ENCODE data around the gene DICER1.

Gene DICER1

GRCh38 chr14:95130549-95130948, 26.8 kb downstream of the DICER1 start:
- no peak overlapping the region for H3K27ac Mint-ChIP-seq
- TF ChIP-seq, protein P1, sequence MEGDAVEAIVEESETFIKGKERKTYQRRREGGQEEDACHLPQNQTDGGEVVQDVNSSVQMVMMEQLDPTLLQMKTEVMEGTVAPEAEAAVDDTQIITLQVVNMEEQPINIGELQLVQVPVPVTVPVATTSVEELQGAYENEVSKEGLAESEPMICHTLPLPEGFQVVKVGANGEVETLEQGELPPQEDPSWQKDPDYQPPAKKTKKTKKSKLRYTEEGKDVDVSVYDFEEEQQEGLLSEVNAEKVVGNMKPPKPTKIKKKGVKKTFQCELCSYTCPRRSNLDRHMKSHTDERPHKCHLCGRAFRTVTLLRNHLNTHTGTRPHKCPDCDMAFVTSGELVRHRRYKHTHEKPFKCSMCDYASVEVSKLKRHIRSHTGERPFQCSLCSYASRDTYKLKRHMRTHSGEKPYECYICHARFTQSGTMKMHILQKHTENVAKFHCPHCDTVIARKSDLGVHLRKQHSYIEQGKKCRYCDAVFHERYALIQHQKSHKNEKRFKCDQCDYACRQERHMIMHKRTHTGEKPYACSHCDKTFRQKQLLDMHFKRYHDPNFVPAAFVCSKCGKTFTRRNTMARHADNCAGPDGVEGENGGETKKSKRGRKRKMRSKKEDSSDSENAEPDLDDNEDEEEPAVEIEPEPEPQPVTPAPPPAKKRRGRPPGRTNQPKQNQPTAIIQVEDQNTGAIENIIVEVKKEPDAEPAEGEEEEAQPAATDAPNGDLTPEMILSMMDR (IDR thresholded peaks at IDR 0.05; ENCODE audit: unreplicated experiment in 3 of 3): no peak
- H3K27me3 Mint-ChIP-seq (ENCODE audit: low read depth): no peaks in the 10 kb centered on the region
- H3K36me3 Mint-ChIP-seq (ENCODE audit: low read depth): peaks cover 64% of the 10 kb centered on the region
- H3K4me3 Mint-ChIP-seq: no peak overlapping the region
- H3K4me1 Mint-ChIP-seq: peaks cover 10% of the 10 kb centered on the region
- no peaks in the 10 kb centered on the region for H3K9me3 Mint-ChIP-seq

DNA sequence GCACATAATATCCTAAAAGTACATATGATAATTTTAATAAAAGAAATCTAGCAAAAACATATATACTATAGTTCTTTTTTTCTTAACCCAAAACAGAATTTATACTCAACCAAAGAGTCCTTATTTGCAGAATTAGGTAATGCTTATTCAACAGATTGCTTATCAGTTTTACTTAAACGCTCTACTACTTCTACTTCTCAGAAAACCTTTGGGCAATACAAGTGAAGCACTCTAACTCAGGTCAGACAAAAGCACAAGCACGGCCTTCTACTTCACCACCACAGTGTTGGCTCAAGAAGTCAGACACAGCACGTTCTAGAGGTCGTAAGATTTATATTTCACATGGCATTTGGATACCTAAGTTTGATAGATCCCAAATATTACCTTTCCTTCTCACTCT, 29.2 kb downstream of the DICER1 start:
- Mint-ChIP-seq H3K27ac (no peak overlapping the region), H3K27me3 (ENCODE audit: low read depth) (no peaks in the 10 kb centered on the region), H3K9me3 (no peaks in the 10 kb centered on the region), H3K4me1 (peaks cover 15% of the 10 kb centered on the region), H3K4me3 (no peak overlapping the region), H3K36me3 (ENCODE audit: low read depth) (peaks cover 74% of the 10 kb centered on the region)
- TF ChIP-seq, protein P1 (IDR thresholded peaks at IDR 0.05; ENCODE audit: unreplicated experiment in 3 of 3): no peak

DNA sequence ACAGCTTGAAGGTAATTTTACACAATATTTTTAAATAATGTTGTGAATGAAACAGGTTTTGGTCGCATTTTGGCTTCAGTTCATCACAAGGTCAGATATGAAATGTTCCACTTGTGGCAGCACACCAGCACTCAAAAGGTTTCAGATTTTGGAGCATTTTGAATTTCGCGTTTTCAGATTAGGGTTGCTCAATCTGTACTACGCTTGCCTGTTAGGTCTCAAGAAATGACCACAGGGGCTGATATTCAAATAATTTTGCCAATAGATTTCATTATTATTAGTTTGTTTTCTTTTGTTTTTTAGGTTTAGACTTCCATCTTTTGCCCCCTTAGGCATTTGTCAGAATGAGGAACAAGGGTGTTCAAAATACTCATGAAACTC, 29.8 kb downstream of the DICER1 start:
- H3K27me3 Mint-ChIP-seq (ENCODE audit: low read depth): no peaks in the 10 kb centered on the region
- H3K4me3 Mint-ChIP-seq: no peak overlapping the region
- H3K4me1 Mint-ChIP-seq: peaks cover 17% of the 10 kb centered on the region
- H3K9me3 Mint-ChIP-seq: no peaks in the 10 kb centered on the region
- H3K36me3 Mint-ChIP-seq (ENCODE audit: low read depth): peaks cover 74% of the 10 kb centered on the region
- no peak overlapping the region for H3K27ac Mint-ChIP-seq
- TF ChIP-seq, protein P1 (IDR thresholded peaks at IDR 0.05; ENCODE audit: unreplicated experiment in 3 of 3): no peak

DNA sequence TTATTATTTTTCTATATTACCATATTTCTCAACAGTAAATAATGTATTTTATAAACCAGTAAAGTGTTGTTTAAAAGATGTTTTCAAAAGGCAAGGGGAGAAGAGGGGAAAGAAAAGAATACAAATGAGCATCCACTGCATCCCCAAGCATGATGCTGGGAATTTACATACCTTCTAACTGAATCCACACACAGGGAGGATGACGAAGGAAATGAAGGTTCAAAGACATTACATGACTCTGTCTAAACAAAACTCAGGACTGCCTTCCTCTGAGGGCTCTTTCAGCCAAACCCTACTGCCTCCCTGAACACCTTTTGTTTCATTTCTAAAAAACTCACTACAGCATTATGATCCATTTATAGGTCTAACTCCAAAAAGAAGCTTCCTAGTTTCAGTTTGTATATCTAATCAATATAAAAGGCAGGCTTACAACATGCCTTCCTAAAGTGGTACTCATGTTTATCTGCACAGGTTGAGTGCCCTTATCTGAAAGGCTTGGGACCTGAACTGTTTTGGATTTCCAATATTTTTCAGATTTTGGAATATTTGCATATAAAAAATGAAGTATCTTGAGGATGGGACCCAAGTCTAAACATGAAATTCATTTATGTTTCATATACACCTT, 30.3 kb downstream of the DICER1 start:
- peaks cover 74% of the 10 kb centered on the region for H3K36me3 Mint-ChIP-seq (ENCODE audit: low read depth)
- peak overlapping the region in 1 of 3 experiments; percentile 23 for H3K27ac Mint-ChIP-seq
- no peaks in the 10 kb centered on the region for H3K27me3 Mint-ChIP-seq (ENCODE audit: low read depth)
- H3K9me3 Mint-ChIP-seq: no peaks in the 10 kb centered on the region
- H3K4me3 Mint-ChIP-seq: no peak overlapping the region
- peaks cover 22% of the 10 kb centered on the region for H3K4me1 Mint-ChIP-seq
- TF ChIP-seq, protein P1 (IDR thresholded peaks at IDR 0.05; ENCODE audit: unreplicated experiment in 3 of 3): no peak

DNA sequence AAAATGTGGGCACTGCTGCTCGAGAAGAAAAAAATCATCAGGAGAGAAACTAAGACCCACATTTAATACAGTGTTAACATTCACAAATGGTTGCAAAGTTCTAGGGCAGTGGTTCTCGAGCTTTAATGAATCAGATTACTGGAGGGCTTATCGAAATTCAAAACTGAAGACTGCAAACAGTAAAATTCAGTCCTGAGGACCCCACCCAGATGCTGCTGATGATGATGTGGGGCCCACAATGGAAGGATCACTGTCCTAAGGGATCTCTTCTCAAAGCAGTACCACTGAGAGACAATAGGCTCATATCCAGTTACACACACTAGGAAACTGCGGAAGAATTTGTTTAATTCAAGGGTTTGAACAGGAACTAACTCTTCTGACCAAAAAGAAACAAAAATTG, 31.4 kb downstream of the DICER1 start:
- peak overlapping the region in 1 of 3 experiments; percentile 58 for H3K27ac Mint-ChIP-seq
- H3K27me3 Mint-ChIP-seq (ENCODE audit: low read depth): no peaks in the 10 kb centered on the region
- peaks cover 25% of the 10 kb centered on the region for H3K4me1 Mint-ChIP-seq
- H3K36me3 Mint-ChIP-seq (ENCODE audit: low read depth): peaks cover 70% of the 10 kb centered on the region
- H3K9me3 Mint-ChIP-seq: no peaks in the 10 kb centered on the region
- TF ChIP-seq, protein P1 (IDR thresholded peaks at IDR 0.05; ENCODE audit: unreplicated experiment in 3 of 3): no peak
- H3K4me3 Mint-ChIP-seq: no peak overlapping the region

DNA sequence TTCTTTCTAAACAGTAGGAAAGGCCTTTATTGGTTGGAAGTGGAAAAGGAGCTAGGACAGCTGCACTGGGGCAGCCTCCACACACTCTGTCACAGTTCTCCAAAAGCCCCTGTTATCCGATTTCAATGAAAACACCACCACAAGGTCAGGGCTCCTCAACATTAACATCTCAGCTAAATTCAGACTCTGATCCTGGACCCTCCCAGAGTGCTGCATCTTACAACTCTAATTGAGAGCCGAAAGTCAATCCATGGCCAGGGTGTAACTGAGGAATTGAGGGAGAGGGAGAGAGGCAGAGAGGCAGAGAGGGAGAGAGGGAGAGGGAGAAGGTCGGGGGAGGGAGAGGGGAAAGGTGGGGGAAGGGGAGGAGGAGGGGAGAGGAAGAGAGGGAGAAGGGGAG, 32.1 kb downstream of the DICER1 start:
- Mint-ChIP-seq H3K9me3 (no peaks in the 10 kb centered on the region), H3K4me3 (peak overlapping the region in 1 of 3 experiments; percentile 47), H3K36me3 (ENCODE audit: low read depth) (peaks cover 71% of the 10 kb centered on the region), H3K4me1 (peaks cover 25% of the 10 kb centered on the region), H3K27ac (peak overlapping the region; percentile 73 to 85 (median 84)), H3K27me3 (ENCODE audit: low read depth) (no peaks in the 10 kb centered on the region)
- TF ChIP-seq, protein P1 (IDR thresholded peaks at IDR 0.05; ENCODE audit: unreplicated experiment in 3 of 3): no peak

Data from nephron (organoid).